HG03521 (cell line): ENCODE measurements around the gene PCGF1.
A peak's percentile ranks its signal among the peaks of the same experiment; 100 is the strongest.
"Not testable (repeated sequence)": the region's sequence is repeated elsewhere in the genome, so short reads cannot be mapped to it uniquely, and the experiment has no call there.

Source experiments
- ATAC-seq: cut with Tn5 transposase; IDR thresholded peaks from one replicate; pipeline ENCODE4 v1.9.1; 2021; ENCODE audit warnings: mild to moderate bottlenecking, moderate library complexity; ENCODE audit not compliant: unreplicated experiment

PCGF1 gene

DNA sequence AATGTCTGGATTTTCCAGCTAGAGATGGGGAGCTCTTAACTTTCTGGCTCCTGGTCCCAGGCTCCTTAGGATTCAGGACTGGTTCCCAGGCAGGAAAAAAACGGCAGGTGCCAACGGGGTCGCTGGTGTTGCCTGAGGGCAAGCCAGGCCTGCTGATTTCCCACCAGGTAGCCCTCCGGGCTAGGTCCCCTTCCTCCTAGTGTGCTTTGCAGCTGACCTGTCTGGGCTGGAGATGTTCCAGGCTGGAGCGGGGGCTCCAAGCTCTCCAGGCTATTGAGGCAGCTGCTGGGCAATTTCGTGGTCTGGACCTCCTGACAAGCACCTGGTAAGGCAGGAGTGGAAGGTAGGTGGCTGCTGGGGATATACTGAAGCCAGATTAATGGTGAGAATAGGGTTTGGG lies 33.0 kb downstream of the PCGF1 start:
- no peak for ATAC-seq

DNA sequence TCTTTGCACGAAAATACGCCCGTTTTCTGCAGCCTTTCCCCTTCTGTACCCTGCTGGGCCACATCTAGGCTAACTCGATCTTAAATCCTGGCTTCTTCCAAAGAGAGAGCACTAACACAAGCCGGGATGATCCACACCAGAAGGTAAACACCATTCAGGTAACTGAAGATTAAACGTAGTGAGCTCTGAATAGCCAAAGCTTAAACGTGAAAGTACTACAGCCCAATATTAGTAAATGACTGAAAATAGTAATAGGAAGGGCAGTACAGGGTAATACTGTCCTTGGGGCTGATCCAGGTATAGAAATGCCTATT lies 34.6 kb downstream of the PCGF1 start:
- ATAC-seq = no peak

DNA sequence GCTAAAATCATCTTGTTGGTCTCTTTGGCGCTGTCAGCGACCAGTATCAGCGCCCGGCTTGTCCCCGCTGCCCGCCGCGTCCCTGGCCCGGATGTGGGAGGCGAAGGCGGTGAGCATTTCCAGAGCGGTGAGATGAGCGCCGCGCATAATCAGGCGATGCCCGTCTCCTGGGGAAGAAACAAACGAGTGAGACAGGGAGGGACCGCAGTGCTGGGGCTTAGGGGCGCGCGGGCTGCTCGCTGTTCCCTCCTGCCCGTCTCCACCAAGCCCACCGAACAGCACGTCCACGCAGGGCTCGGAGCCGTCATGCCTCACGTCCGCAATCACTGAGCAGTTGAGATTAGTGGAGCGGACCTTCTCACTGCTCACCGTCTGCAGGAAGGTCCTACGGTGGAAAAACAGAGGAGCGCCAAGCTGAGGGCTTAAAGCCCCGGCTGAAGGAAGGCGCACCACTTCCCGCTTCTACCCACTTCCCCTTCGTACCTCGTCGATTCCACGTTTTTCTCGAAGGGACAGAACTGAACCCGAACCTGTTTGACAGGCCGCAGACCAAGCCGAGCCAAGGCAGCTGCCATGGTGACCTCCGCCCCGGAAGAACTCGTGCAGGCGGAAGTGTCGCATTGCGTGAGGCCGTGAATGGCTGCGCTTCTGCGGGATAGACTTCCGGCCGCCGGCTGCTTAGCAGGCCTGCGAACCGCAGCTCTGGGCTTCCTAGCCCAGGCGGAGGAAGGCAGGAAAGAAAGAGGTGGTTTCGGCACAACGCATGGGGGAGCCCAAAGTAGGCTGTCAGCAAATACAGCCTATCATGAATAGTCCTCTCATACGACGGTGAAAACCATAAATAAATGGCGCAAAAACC lies 35.2 kb downstream of the PCGF1 start, which contains the start of gene MRPL53:
Gene MRPL53, minus strand, starts transcription at position 595 of the 859 bp plus-strand sequence. Its CDS starts 20 bp downstream, at position 575.
- peak; percentile 82 for ATAC-seq

DNA sequence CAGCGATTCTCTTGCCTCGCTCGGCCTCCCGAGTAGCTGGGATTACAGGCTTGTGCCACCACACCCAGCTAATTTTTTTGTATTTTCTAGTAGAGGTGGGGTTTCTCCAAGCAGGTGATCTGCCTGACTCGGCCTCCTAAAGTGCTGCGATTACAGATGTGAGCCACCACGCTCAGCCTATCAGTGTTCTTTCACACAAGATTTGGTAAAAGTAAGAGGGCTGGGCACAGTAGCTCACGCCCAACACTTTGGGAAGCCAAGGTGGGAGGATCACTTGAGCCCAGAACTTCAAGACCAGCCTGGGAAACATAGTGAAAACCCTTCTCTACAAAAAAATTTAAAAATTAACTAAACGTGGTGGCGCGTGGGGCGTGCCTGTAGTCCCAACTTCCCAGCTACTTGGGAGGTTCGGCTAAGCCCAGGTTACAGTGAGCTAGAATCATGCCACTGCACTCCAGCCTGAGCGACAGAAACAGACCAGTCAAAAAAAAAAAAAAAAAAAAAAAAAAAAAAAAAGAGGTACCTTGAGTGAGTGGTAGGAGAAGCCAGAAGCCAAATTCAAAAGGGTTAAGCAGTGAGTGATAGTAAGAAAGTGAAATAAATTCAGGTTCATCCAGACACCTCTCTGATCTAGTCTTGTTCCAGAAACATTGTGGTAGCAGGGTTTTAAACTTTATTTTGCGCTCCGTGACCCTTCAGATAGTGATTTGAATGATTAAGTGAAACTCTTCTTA lies 36.0 kb downstream of the PCGF1 start:
- no peak for ATAC-seq

DNA sequence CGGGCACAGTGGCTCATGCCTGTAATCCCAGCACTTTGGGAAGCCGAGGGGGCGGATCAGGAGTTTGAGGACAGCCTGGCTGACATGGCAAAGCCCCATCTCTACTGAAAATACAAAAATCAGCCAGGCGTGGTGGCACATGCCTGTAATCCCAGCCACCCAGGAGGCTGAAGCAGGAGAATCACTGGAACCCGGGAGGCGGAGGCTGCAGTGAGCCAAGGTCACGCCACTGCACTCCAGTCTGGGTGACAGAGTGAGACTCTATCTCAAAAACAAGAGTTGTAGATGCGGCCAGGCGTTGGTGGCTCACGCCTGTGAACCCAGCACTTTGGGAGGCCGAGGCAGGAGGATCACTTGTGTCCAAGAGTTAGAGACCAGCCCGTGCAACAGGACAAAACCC lies 36.8 kb downstream of the PCGF1 start:
- ATAC-seq = not testable (repeated sequence)

DNA sequence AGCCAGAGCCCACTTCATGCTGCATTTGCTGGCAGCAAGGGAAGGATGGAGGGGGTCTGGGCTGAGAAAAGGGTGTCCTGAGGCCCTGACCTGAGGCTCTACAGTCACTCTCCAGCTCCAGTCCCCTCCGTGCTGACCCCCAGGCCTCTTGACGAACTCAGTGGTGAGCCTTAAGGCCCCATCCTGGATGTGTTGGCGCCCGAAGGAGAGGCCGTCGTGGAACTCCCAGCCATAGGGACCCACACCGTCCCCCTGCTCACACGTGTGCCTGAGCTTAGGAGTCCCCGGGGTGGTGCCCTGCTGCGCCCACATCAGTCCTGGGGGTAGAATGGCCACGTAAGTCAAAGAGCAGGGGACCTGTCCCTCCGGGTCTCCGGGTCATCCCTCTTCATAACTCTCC lies 43.1 kb downstream of the PCGF1 start:
- ATAC-seq = no peak

DNA sequence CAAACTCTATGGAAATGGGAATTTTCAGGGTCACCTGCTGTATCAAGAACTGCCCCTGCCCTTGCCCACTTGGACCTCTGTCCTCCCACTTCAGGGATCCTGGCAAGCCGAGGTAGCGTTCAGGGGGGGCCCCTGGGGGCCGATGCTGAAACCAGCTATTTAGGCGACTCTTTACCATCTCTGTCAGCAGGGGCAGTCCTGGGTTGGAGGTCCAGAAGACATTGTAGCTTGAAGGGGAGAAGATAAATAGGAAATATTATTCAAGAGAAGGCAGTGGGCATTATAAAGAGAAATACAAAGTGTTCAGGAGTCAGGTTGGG lies 44.7 kb downstream of the PCGF1 start:
- no peak for ATAC-seq

DNA sequence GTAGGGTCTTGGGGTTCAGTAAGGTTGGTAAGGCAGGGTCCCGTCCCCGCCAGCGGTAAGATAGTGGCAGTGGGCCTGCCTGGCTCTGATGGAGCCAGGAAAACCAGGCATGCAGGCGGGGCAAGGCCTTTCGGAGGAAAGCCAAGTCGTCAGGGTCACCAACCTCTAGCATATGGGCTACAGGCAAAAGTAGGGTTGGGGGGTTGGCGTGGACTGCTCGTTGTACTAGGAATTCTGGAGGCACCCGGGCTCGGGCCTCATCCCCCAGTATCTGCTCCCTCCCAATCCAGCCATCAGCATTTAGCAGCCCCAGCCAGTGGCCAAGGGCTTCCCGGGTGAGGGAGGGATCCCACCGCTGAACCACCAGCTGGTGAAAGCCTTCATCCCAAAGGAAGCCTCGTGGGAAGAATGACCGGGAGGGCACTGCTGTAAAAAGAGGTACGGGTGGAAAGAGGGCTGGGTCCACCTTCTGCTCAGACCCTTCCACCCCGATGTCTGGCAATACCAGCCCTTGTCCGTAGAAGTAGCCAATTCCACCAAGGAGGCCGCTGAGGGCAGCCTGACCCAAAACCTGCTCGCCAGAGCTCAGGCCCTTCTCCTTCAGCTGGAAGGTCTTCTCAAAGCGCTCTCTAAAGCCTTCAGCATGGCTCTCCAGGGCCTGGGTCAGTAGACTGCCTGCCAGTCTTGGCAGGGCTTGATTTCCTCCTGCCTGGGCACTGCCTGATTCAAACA lies 45.3 kb downstream of the PCGF1 start:
- ATAC-seq = no peak

DNA sequence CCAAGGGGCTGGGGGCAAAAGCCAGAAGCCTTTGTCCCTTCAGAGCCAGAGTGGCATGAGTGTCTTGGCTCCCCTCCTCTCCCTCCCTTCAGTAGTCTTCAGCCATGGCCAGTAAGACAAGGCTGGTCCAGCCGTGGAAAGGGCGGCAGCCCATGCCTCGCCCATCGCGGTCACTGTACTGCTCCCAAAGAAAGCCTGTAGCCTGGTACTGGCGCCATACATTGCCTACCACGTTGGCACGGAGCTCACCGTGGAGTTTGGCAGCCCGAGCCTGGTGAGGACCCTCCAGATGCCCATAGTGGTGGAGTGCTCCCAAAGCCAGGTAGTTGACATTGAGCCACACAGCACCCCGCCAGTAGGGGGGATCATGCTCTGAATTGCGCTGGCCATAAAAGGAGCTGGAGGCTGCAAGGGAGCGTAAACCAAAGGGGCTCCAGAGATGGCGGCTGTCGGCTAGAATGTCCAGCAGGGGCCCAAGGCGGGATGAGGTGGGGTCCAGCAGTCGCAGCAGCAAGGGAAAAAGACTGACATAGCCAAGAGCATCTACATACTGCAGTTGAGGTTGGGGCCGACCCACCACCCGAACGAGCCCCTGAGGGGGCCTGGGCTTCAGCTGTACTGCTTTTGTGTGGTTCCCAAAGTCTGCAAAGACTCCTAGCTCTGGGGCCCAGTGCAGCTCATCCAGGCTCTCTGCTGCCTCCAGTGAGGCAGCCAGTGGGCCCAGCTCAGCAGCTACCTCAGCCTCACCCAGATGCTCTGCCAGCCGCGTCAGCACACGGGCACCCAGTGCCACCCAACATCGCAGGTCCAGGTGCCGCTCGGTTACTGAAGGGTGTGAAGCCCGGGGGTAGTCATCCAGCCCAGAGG lies 46.1 kb downstream of the PCGF1 start:
- no peak for ATAC-seq

DNA sequence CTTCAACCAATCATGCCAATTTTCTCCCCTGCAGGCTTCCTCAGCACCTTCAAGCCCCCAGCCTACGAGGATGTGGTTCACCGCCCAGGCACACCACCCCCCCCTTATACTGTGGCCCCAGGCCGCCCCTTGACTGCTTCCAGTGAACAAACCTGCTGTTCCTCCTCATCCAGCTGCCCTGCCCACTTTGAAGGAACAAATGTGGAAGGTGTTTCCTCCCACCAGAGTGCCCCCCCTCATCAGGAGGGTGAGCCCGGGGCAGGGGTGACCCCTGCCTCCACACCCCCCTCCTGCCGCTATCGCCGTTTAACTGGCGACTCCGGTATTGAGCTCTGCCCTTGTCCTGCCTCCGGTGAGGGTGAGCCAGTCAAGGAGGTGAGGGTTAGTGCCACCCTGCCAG lies 47.3 kb downstream of the PCGF1 start:
- not testable (repeated sequence) for ATAC-seq

DNA sequence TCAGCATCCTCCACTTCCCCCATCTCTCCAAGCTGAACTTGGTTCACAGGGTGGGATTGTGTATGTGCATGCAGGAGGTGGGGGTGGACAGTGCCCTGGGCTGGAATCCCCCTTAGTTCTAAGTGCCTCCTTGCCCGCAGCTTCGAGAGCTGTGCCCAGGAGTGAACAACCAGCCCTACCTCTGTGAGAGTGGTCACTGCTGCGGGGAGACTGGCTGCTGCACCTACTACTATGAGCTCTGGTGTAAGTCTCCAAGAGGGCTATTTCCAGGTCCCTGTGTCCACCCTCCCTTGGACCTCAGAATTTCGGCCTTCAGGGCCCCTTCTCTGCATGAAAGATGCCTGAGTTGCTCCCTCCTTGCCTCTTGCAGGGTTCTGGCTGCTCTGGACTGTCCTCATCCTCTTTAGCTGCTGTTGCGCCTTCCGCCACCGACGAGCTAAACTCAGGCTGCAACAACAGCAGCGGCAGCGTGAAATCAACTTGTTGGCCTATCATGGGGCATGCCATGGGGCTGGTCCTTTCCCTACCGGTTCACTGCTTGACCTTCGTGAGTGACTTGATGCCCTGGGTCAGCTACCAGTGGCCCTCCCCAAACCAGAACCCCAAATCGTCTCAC lies 47.9 kb downstream of the PCGF1 start:
- not testable (repeated sequence) for ATAC-seq

DNA sequence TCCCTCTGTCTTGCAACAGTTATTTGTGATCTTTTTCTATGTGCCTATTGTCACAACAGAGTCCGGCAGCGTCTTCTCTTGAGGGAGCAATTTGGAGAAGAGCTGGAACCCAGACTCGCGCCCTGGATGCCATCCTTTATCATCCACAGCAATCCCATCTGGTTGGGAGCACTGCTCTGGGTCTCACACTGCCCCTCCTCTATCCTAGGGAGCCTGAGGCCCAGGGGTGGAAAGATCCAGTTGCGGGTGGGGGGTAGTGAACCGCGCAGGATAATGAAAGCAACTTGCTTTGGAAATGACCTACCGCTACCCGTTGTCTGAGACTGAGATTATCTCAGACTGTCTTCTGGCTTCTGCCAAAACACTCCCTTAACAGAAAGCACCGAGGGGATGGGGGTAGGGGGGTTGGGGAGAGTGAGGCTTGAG lies 48.5 kb downstream of the PCGF1 start:
- no peak for ATAC-seq

DNA sequence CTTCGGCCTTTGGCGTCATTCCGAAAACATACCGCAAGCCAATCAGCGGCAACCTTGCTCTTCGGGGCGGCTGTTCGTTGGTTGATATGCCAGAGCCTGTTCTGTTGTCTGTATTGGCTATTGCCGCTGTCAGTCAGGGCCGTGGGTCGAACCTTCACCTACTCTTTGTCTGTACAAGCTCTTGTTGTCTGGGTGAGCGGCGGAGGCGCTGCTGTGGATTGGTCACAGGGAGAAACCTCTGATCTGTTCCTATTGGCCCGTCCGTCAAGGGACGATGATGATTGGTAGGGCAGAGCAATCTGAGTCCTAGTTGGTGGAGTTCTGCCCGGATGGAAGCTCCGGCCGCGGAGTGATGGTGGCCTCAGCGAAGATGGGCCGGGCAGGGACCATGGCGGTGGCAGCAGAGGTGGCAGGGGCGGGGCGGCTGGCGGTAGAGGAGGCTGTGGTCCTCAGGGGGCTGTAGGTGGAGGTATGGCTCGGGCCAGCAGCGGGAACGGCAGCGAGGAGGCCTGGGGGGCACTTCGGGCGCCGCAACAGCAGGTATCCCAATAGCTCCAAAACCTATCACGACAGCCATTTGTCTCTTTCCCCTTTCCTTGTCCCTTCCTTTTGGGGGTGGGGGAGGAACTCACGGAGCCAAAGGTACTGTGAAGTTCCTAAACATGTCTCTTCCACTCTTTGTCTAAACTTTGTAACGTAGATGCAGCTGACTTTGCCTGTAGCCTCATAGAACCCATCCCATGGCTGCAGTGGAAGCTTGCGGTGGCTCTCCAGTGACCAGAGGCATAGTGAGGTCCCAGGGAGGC lies 49.2 kb downstream of the PCGF1 start, which contains the start of gene WBP1:
Gene WBP1, plus strand, starts transcription at position 307 of the 806 bp plus-strand sequence. Its CDS starts 165 bp downstream, at position 472.
- peak; percentile 75 for ATAC-seq

DNA sequence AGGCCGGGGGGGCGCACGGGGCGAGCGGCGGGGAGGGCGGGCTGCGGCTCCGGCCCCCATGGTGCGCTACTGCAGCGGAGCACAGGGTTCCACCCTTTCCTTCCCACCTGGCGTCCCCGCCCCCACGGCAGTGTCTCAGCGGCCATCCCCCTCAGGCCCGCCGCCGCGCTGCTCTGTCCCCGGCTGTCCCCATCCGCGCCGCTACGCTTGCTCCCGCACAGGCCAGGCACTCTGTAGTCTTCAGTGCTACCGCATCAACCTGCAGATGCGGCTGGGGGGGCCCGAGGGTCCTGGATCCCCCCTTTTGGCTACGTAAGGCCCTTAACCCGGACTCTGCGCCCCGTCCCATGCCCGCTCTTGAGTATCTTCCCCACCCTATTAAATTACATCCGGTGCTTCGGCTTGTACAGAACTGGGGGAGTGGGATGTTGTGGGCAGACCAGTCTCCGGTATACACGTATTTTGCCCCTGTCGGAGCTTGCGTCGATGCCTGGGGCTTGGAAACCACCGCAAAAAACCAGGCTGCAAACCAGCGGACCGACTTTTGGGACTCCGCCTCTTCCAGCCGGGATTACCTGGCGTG lies 49.9 kb downstream of the PCGF1 start:
- ATAC-seq = peak; percentile 34

DNA sequence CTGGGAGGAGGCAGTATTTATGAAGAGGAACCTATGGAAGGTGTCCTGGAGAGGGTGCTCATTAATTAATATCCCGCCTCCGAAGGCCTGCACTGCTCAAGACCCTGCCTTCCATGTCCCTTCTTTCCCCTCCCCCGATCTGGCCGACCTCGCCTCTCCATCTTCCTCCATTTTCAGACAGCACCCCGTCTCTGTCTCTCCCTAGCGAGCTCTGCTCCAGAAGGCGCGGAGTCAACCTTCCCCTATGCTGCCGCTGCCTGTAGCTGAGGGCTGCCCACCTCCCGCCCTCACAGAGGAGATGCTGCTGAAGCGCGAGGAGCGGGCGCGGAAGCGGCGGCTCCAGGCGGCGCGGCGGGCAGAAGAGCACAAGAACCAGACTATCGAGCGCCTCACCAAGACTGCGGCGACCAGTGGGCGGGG lies 50.4 kb downstream of the PCGF1 start:
- ATAC-seq = no peak
